OCI-LY3 (cell line): ENCODE data around the gene FNIP1.
"Not testable (repeated sequence)": the region's sequence is repeated elsewhere in the genome, so short reads cannot be mapped to it uniquely, and the experiment has no call there.

Source experiments
- H2AFZ ChIP-seq: fragments of 200-600, 300-600 bp; shearing (Covaris generic); 2 replicates; pipeline ENCODE4 v1.6.0; 2014; ENCODE audit warnings: antibody characterized with exemption, low read depth, low read length
- H3K27ac ChIP-seq: fragments of 200-600, 300-600 bp; sonication (generic); 2 replicates; pipeline ENCODE4 v1.5.1; 2014; ENCODE audit warnings: mild to moderate bottlenecking, low read length, moderate library complexity, mixed read lengths
- H3K27me3 ChIP-seq: fragments of 200-600, 300-600 bp; sonication (generic); 2 replicates; pipeline ENCODE4 v1.6.1; 2014; ENCODE audit warnings: low read depth, low read length, mixed read lengths
- H3K36me3 ChIP-seq: fragments of 200-600, 300-600 bp; sonication (generic); replicated peaks from 2 replicates; pipeline ENCODE3; 2014; ENCODE audit warnings: low read depth, low read length, mixed read lengths
- H3K4me1 ChIP-seq: fragments of 300-600, 200-600 bp; sonication (generic); 2 replicates; pipeline ENCODE4 v1.6.1; 2014; ENCODE audit warnings: low read length, mixed read lengths
- H3K4me2 ChIP-seq: fragments of 200-600, 300-600 bp; sonication (generic); 2 replicates; pipeline ENCODE4 v1.6.1; 2014; ENCODE audit warnings: low read length, mixed read lengths
- H3K4me3 ChIP-seq: fragments of 300-600, 200-600 bp; sonication (generic); 2 replicates; pipeline ENCODE4 v1.5.1; 2014; ENCODE audit warnings: antibody characterized with exemption, mild to moderate bottlenecking, low read length, moderate library complexity
- H3K79me2 ChIP-seq: fragments of 300-600, 200-600 bp; shearing (Covaris generic); 2 replicates; pipeline ENCODE4 v1.6.1; 2014; ENCODE audit warnings: mild to moderate bottlenecking, low read length, mixed read lengths
- H3K9ac ChIP-seq: fragments of 300-600, 200-600 bp; shearing (Covaris generic); 2 replicates; pipeline ENCODE4 v1.6.0; 2014; ENCODE audit warnings: mild to moderate bottlenecking, low read length, moderate library complexity
- H3K9me3 ChIP-seq: fragments of 200-600, 300-600 bp; shearing (Covaris generic); 2 replicates; pipeline ENCODE4 v1.6.1; 2014; ENCODE audit warnings: low read length, mixed read lengths; ENCODE audit not compliant: insufficient read depth
- H4K20me1 ChIP-seq: fragments of 200-600, 300-600 bp; sonication (generic); 2 replicates; pipeline ENCODE4 v1.6.1; 2016; ENCODE audit warnings: low read length, mixed read lengths; ENCODE audit not compliant: insufficient read depth
- CTCF ChIP-seq: fragments of 200-600, 300-600 bp; sonication (generic); IDR thresholded peaks from 2 replicates; pipeline ENCODE4 v1.5.1; 2014; ENCODE audit warnings: antibody characterized with exemption, low read length, low read depth
- EZH2phosphoT487 ChIP-seq: fragments of 200-600 bp; shearing (Covaris generic); IDR thresholded peaks from 2 replicates; pipeline ENCODE4 v1.6.1; 2018; ENCODE audit warnings: antibody characterized with exemption, mixed run types, low read depth

FNIP1 gene

GRCh38 chr5:131745155-131745554, 51.7 kb downstream of the FNIP1 start:
- no peaks in the 10 kb centered on the region for H3K4me1 ChIP-seq
- no peak overlapping the region for H3K4me3 ChIP-seq
- peaks cover 9% of the 10 kb centered on the region for H4K20me1 ChIP-seq
- H3K4me2 ChIP-seq: no peak overlapping the region
- H3K9ac ChIP-seq: no peak overlapping the region
- no peaks in the 10 kb centered on the region for H3K9me3 ChIP-seq
- peaks cover 25% of the 10 kb centered on the region for H3K79me2 ChIP-seq
- no peak overlapping the region for H3K27ac ChIP-seq
- H3K27me3 ChIP-seq: no peaks in the 10 kb centered on the region
- H2AFZ ChIP-seq: no peak overlapping the region
- TF ChIP-seq EZH2phosphoT487 (no peak), CTCF (no peak)
- peaks cover 12% of the 10 kb centered on the region for H3K36me3 ChIP-seq

- Histone ChIP-seq H3K36me3 (peaks cover 16% of the 10 kb centered on the region), H3K4me3 (no peak overlapping the region), H2AFZ (no peak overlapping the region), H3K27ac (no peak overlapping the region), H3K4me2 (no peak overlapping the region), H3K9me3 (no peaks in the 10 kb centered on the region), H3K9ac (no peak overlapping the region), H3K27me3 (no peaks in the 10 kb centered on the region), H3K79me2 (no peaks in the 10 kb centered on the region), H3K4me1 (no peaks in the 10 kb centered on the region), H4K20me1 (no peaks in the 10 kb centered on the region)
- TF ChIP-seq EZH2phosphoT487 (no peak), CTCF (no peak)
Measured at GRCh38 chr5:131740477-131740876, 56.3 kb downstream of the FNIP1 start.

GRCh38 chr5:131735393-131735792, 61.4 kb downstream of the FNIP1 start:
- no peak overlapping the region for H3K4me3 ChIP-seq

GRCh38 chr5:131734939-131735338, 61.9 kb downstream of the FNIP1 start:
- not testable (repeated sequence) for H3K9ac ChIP-seq, H4K20me1 ChIP-seq, H3K27me3 ChIP-seq

More at GRCh38 chr5:131735393-131735792, 61.4 kb downstream of the FNIP1 start:
- Histone ChIP-seq H3K36me3 (peaks cover 6% of the 10 kb centered on the region), H2AFZ (no peak overlapping the region), H3K27ac (no peak overlapping the region), H3K4me2 (no peak overlapping the region), H3K79me2 (no peaks in the 10 kb centered on the region), H3K9me3 (no peaks in the 10 kb centered on the region), H4K20me1 (no peaks in the 10 kb centered on the region), H3K9ac (no peak overlapping the region), H3K27me3 (no peaks in the 10 kb centered on the region), H3K4me1 (no peaks in the 10 kb centered on the region)
- TF ChIP-seq CTCF: no peak
- no peak for TF ChIP-seq EZH2phosphoT487

GRCh38 chr5:131729292-131729691, 67.5 kb downstream of the FNIP1 start:
- H3K36me3 ChIP-seq, H3K4me3 ChIP-seq, H4K20me1 ChIP-seq, H3K9ac ChIP-seq, H3K4me2 ChIP-seq, H3K4me1 ChIP-seq, H2AFZ ChIP-seq, H3K27me3 ChIP-seq, H3K27ac ChIP-seq, H3K9me3 ChIP-seq, H3K79me2 ChIP-seq: not testable (repeated sequence)

More at GRCh38 chr5:131734939-131735338, 61.9 kb downstream of the FNIP1 start:
- not testable (repeated sequence) for H2AFZ ChIP-seq, H3K4me1 ChIP-seq, H3K27ac ChIP-seq, H3K9me3 ChIP-seq, H3K79me2 ChIP-seq, H3K36me3 ChIP-seq, H3K4me3 ChIP-seq, H3K4me2 ChIP-seq

- H4K20me1 ChIP-seq, H3K4me1 ChIP-seq, H3K9me3 ChIP-seq, H3K27ac ChIP-seq, H3K9ac ChIP-seq, H3K4me3 ChIP-seq, H2AFZ ChIP-seq, H3K27me3 ChIP-seq, H3K36me3 ChIP-seq, H3K4me2 ChIP-seq, H3K79me2 ChIP-seq: not testable (repeated sequence)
Measured at GRCh38 chr5:131724089-131724488, 72.7 kb downstream of the FNIP1 start.
